Transverse colon (tissue), 4 donors: ENCODE measurements around the gene WNT11.

Experiments used
- CTCF ChIP-seq, 5 experiments: fragments of 200-600 bp in 3 of 5; fragments of 450-650 bp in 2 of 5; sonication (generic) in 3 of 5; IDR thresholded peaks; 1 replicate in 2 of 5; 2 replicates in 3 of 5; pipeline ENCODE4 v1.5.1; 2016 to 2017; ENCODE audit warnings: antibody characterized with exemption in 5 of 5, inconsistent platforms in 3 of 5, mild to moderate bottlenecking in 2 of 5, moderate library complexity in 1 of 5
- EP300 ChIP-seq: sonication (generic); formaldehyde crosslinking; IDR thresholded peaks from one replicate; pipeline ENCODE4 v1.6.1; 2017; ENCODE audit warnings: antibody characterized with exemption, low read depth
- POLR2A ChIP-seq: fragments of 450-650 bp; IDR thresholded peaks from one replicate; pipeline ENCODE4 v1.6.1; 2016; ENCODE audit warnings: antibody characterized with exemption, mild to moderate bottlenecking, moderate library complexity
- POLR2AphosphoS5 ChIP-seq, 3 donors: sonication (generic); formaldehyde crosslinking; IDR thresholded peaks; one replicate each; pipeline ENCODE4 v1.6.1; 2016; ENCODE audit warnings: antibody characterized with exemption in 3 of 3

GRCh38 chr11:76218449-76219178 is 12.3 kb upstream of the WNT11 start:
- TF ChIP-seq CTCF (IDR thresholded peaks at IDR 0.05) (no peak), POLR2A (no peak), POLR2AphosphoS5 (IDR thresholded peaks at IDR 0.05) (no peak), EP300 (no peak)
